ENCODE measurements around the gene ZER1. TPM values are rescaled to one million over a fixed set of nuclear protein-coding genes. Genes with fewer than 3 reads are reported as not detected.
A peak's percentile ranks its signal among the peaks of the same experiment; 100 is the strongest.

The ZER1 gene
- total and polyA plus RNA-seq, 7 donors = 15.2 to 67.2 (median 54.8) TPM

GRCh38 chr9:128753627-128754026, 18.1 kb downstream of the ZER1 start:
- no peak for TF ChIP-seq CTCF (IDR thresholded peaks at IDR 0.05)
- DNase-seq (no peak), ATAC-seq (no peak)
- 91 to 98% (median 93%) methylated on average over 14 to 16 of the region's 16 CpGs for WGBS, 3 donors
- H3K36me3 ChIP-seq (ENCODE audit: insufficient read depth in 1 of 2, low read depth in 1 of 2) = peaks cover 0 to 64% of the 10 kb centered on the region in 2 donors
- H3K4me3 ChIP-seq = no peak overlapping the region
- no peaks in the 10 kb centered on the region for H3K27me3 ChIP-seq (ENCODE audit: insufficient read depth in 3 of 3, low read length in 2 of 3)
- no peaks in the 10 kb centered on the region for H3K4me1 ChIP-seq
- intact Hi-C loops (cut with DNase I) = no loop called here
- H3K27ac ChIP-seq = no peak overlapping the region
- no peaks in the 10 kb centered on the region for H3K9me3 ChIP-seq

- ATAC-seq (no peak), DNase-seq (no peak)
- no peak for TF ChIP-seq CTCF (IDR thresholded peaks at IDR 0.05)
- Histone ChIP-seq H3K4me3 (no peak overlapping the region), H3K27ac (no peak overlapping the region), H3K4me1 (no peaks in the 10 kb centered on the region), H3K27me3 (ENCODE audit: insufficient read depth in 3 of 3, low read length in 2 of 3) (no peaks in the 10 kb centered on the region), H3K9me3 (no peaks in the 10 kb centered on the region), H3K36me3 (ENCODE audit: insufficient read depth in 1 of 2, low read depth in 1 of 2) (peaks cover 0 to 85% of the 10 kb centered on the region in 2 donors)
- 87 to 93% (median 89%) methylated on average over 22 of the region's 22 CpGs for WGBS, 3 donors
- intact Hi-C loops (cut with DNase I) = no loop called here
Measured at GRCh38 chr9:128750926-128751595, 20.7 kb downstream of the ZER1 start.

GRCh38 chr9:128747241-128747640, 24.5 kb downstream of the ZER1 start:
- no peak for ATAC-seq
- no peak for TF ChIP-seq CTCF (IDR thresholded peaks at IDR 0.05)
- intact Hi-C loops (cut with DNase I) = no loop called here
- DNase-seq = no peak
- Histone ChIP-seq H3K36me3 (ENCODE audit: insufficient read depth in 1 of 2, low read depth in 1 of 2) (peaks cover 0 to 61% of the 10 kb centered on the region in 2 donors), H3K27ac (no peak overlapping the region), H3K4me3 (no peak overlapping the region), H3K9me3 (no peaks in the 10 kb centered on the region), H3K27me3 (ENCODE audit: insufficient read depth in 3 of 3, low read length in 2 of 3) (no peaks in the 10 kb centered on the region), H3K4me1 (no peaks in the 10 kb centered on the region)
- WGBS, 3 donors = 95 to 100% (median 98%) methylated on average over 1 of the region's 1 CpG

- no peak for ATAC-seq
- Histone ChIP-seq H3K9me3 (no peaks in the 10 kb centered on the region), H3K36me3 (ENCODE audit: insufficient read depth in 1 of 2, low read depth in 1 of 2) (peaks cover 0 to 69% of the 10 kb centered on the region in 2 donors), H3K27ac (no peak overlapping the region), H3K27me3 (ENCODE audit: insufficient read depth in 3 of 3, low read length in 2 of 3) (no peaks in the 10 kb centered on the region), H3K4me3 (no peak overlapping the region), H3K4me1 (no peaks in the 10 kb centered on the region)
- intact Hi-C loops (cut with DNase I) = no loop called here
- TF ChIP-seq CTCF (IDR thresholded peaks at IDR 0.05) = no peak
- 97 to 100% (median 100%) methylated on average over 1 of the region's 1 CpG for WGBS, 3 donors
- DNase-seq = no peak
Measured at GRCh38 chr9:128743421-128743820, 28.3 kb downstream of the ZER1 start.

- peak in 1 of 4 donors; percentile 26 for ATAC-seq
- TF ChIP-seq CTCF (IDR thresholded peaks at IDR 0.05) = no peak
Measured at GRCh38 chr9:128742401-128742800, 29.3 kb downstream of the ZER1 start.

More at GRCh38 chr9:128742401-128742800, 29.3 kb downstream of the ZER1 start:
- intact Hi-C loops (cut with DNase I) = no loop called here
- Histone ChIP-seq H3K4me1 (no peaks in the 10 kb centered on the region), H3K27ac (no peak overlapping the region), H3K9me3 (no peaks in the 10 kb centered on the region), H3K4me3 (no peak overlapping the region), H3K27me3 (ENCODE audit: insufficient read depth in 3 of 3, low read length in 2 of 3) (no peaks in the 10 kb centered on the region), H3K36me3 (ENCODE audit: insufficient read depth in 1 of 2, low read depth in 1 of 2) (peaks cover 0 to 66% of the 10 kb centered on the region in 2 donors)
- DNase-seq = no peak
- 74 to 78% (median 77%) methylated on average over 20 of the region's 20 CpGs for WGBS, 3 donors
